Activated T-helper 9 cell treated with anti-CD3 and anti-CD28 coated beads, Interleukin-2, amount 50 U/mL, for 16 hours (primary cell): ENCODE measurements around the gene BAIAP2.
"Not testable (repeated sequence)": the region's sequence is repeated elsewhere in the genome, so short reads cannot be mapped to it uniquely, and the experiment has no call there.

Source experiments
- DNase-seq: peaks from one replicate; pipeline ENCODE4 v3.0.0-alpha.2; 2020; ENCODE audit warnings: low read depth

The BAIAP2 gene

GRCh38 chr17:81022344-81022676, 12.6 kb upstream of the BAIAP2 start:
- no peak for DNase-seq

GRCh38 chr17:81025065-81025740, 9.7 kb upstream of the BAIAP2 start:
- DNase-seq, result no peak

- DNase-seq, result no peak
Measured at GRCh38 chr17:81025741-81026129, 9.2 kb upstream of the BAIAP2 start.

- no peak for DNase-seq
Measured at GRCh38 chr17:81026266-81027036, 8.5 kb upstream of the BAIAP2 start.

- DNase-seq, result no peak
Measured at GRCh38 chr17:81027038-81027437, 7.9 kb upstream of the BAIAP2 start.

- DNase-seq, result no peak
Measured at GRCh38 chr17:81027591-81028505, 7.1 kb upstream of the BAIAP2 start.

GRCh38 chr17:81028506-81028858, 6.5 kb upstream of the BAIAP2 start:
- DNase-seq, result no peak

GRCh38 chr17:81029859-81030258, 5.1 kb upstream of the BAIAP2 start:
- no peak for DNase-seq

- not testable (repeated sequence) for DNase-seq
Measured at GRCh38 chr17:81030312-81030711, 4.6 kb upstream of the BAIAP2 start.

- DNase-seq, result no peak
Measured at GRCh38 chr17:81030741-81031565, 4.0 kb upstream of the BAIAP2 start.

- DNase-seq, result no peak
Measured at GRCh38 chr17:81031566-81032550, 3.1 kb upstream of the BAIAP2 start.

GRCh38 chr17:81032641-81033480, 2.1 kb upstream of the BAIAP2 start:
- no peak for DNase-seq

- no peak for DNase-seq
Measured at GRCh38 chr17:81033535-81034167, 1.3 kb upstream of the BAIAP2 start.

GRCh38 chr17:81034168-81034777, 678 bp upstream of the BAIAP2 start:
- no peak for DNase-seq

- no peak for DNase-seq
Measured at GRCh38 chr17:81035521-81036196, 708 bp downstream of the BAIAP2 start.

GRCh38 chr17:81036197-81036941, 1.4 kb downstream of the BAIAP2 start:
- no peak for DNase-seq

GRCh38 chr17:81037026-81037797, 2.3 kb downstream of the BAIAP2 start:
- DNase-seq, result no peak
